Non-pigmented ciliary epithelial cell (primary cell): ENCODE data around the gene IL17F.
"Not testable (repeated sequence)": the region's sequence is repeated elsewhere in the genome, so short reads cannot be mapped to it uniquely, and the experiment has no call there.

ENCODE experiments used
- DNase-seq: peaks from one replicate; pipeline ENCODE4 v3.0.0-alpha.2; 2010; ENCODE audit warnings: low read depth

The IL17F gene

GRCh38 chr6:52245425-52245824, 1.1 kb upstream of the IL17F start:
- DNase-seq: no peak

- no peak for DNase-seq
These were observed 912 bp downstream of the IL17F start for GRCh38 chr6:52243282-52243893.

- no peak for DNase-seq
These were observed 2.5 kb downstream of the IL17F start for GRCh38 chr6:52241819-52242218.

GRCh38 chr6:52233975-52234823, 10.1 kb downstream of the IL17F start:
- DNase-seq: peak; percentile 17

GRCh38 chr6:52233005-52233404, 11.3 kb downstream of the IL17F start:
- DNase-seq: no peak

- no peak for DNase-seq
These were observed 12.7 kb downstream of the IL17F start for GRCh38 chr6:52231406-52232127.

- DNase-seq: no peak
These were observed 13.6 kb downstream of the IL17F start for GRCh38 chr6:52230685-52231084.

GRCh38 chr6:52227495-52227894, 16.8 kb downstream of the IL17F start:
- DNase-seq: no peak

- no peak for DNase-seq
These were observed 23.0 kb downstream of the IL17F start for GRCh38 chr6:52221302-52221701.

GRCh38 chr6:52217761-52218160, 26.5 kb downstream of the IL17F start:
- DNase-seq: no peak

GRCh38 chr6:52216932-52217575, 27.2 kb downstream of the IL17F start:
- no peak for DNase-seq

- DNase-seq: no peak
These were observed 28.5 kb downstream of the IL17F start for GRCh38 chr6:52215787-52216186.

GRCh38 chr6:52213127-52213526, 31.2 kb downstream of the IL17F start:
- DNase-seq: no peak

GRCh38 chr6:52210227-52210626, 34.1 kb downstream of the IL17F start:
- DNase-seq: no peak

GRCh38 chr6:52209770-52210169, 34.5 kb downstream of the IL17F start:
- no peak for DNase-seq

- no peak for DNase-seq
These were observed 35.7 kb downstream of the IL17F start for GRCh38 chr6:52208612-52209011.

- DNase-seq: no peak
These were observed 37.2 kb downstream of the IL17F start for GRCh38 chr6:52207066-52207465.

GRCh38 chr6:52201493-52201892, 42.8 kb downstream of the IL17F start:
- no peak for DNase-seq

GRCh38 chr6:52201046-52201445, 43.3 kb downstream of the IL17F start:
- DNase-seq: no peak

- not testable (repeated sequence) for DNase-seq
These were observed 44.2 kb downstream of the IL17F start for GRCh38 chr6:52200088-52200487.

GRCh38 chr6:52195886-52196285, 48.4 kb downstream of the IL17F start:
- no peak for DNase-seq

- no peak for DNase-seq
These were observed 52.5 kb downstream of the IL17F start for GRCh38 chr6:52191824-52192223.
